Colonic mucosa (tissue), 4 donors: ENCODE results near the gene DLGAP4. TPM values are rescaled to one million over a fixed set of nuclear protein-coding genes. Genes with fewer than 3 reads are reported as not detected.

ENCODE experiments used
- DNase-seq: peaks from one replicate; pipeline ENCODE4 v3.0.0-alpha.2; 2020
- H3K27ac ChIP-seq: fragments of 200-600 bp; one replicate; pipeline ENCODE4 v1.8.0; 2021
- H3K27me3 ChIP-seq: fragments of 200-600 bp; one replicate; pipeline ENCODE4 v1.8.0; 2021
- H3K36me3 ChIP-seq: fragments of 200-600 bp; one replicate; pipeline ENCODE4 v1.8.0; 2021
- H3K4me1 ChIP-seq: fragments of 200-600 bp; one replicate; pipeline ENCODE4 v1.8.0; 2021; ENCODE audit warnings: mild to moderate bottlenecking
- H3K4me3 ChIP-seq: fragments of 200-600 bp; one replicate; pipeline ENCODE4 v1.8.0; 2021
- H3K9ac ChIP-seq, 2 donors: one replicate each; pipeline ENCODE4 v1.7.0; 2013; ENCODE audit warnings: control low read depth in 2 of 2, low read depth in 2 of 2, low read length in 2 of 2
- H3K9me3 ChIP-seq: fragments of 200-600 bp; one replicate; pipeline ENCODE4 v1.8.0; 2021
- intact Hi-C: fragments of 100-400 bp; cut with DNase I; formaldehyde crosslinking; loops from one replicate; pipeline ENCODE4 v1.14.1; 2022
- total RNA-seq, 2 donors: library from RNA; stranded (reverse); fragmentation: NEBNext Ultra II Directional in 1 of 2; extraction: Animal tissue kit (Norgen Biotek cat#: 25700) in 1 of 2; gene quantifications; one replicate each; pipeline ENCODE4 v1.2.1, GENCODE V29; 2021
- TF ChIP-seq, protein P1 (sequence below): fragments of 200-600 bp; IDR thresholded peaks from one replicate; pipeline ENCODE4 v1.8.0; 2022; ENCODE audit warnings: antibody characterized with exemption, mild to moderate bottlenecking
- donor health status: healthy.
- donor health status: DM: no; HTN: no; CAD: no.
- donor health status: DM: no; HTN: no; CAD: no.

Gene DLGAP4
- total RNA-seq, 2 donors from 2014 or later: 43.1 to 48.6 TPM

DNA sequence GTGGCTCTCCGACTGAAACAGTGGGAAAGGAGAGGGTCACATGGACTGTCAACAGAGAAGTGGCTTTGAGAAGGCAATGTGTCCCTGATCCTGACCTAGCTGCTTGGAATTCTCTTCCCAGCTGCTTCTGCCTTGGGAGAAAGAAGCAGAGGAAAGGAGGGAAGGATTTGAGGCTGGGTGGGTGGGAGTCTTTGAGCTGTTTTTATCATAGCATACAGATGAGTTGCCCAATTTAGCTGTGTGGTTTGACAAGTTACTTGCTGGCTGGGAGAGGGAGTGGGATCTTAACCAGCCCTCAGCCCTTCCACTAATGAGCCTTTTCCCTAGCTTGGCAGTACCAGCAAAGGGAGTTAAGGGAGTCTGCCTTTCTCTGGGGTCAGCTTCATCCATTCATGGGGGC lies 184.1 kb downstream of the DLGAP4 start:
- peaks cover 6% of the 10 kb centered on the region for H3K4me1 ChIP-seq
- no peaks in the 10 kb centered on the region for H3K27me3 ChIP-seq
- H3K4me3 ChIP-seq: no peak overlapping the region
- no peaks in the 10 kb centered on the region for H3K9me3 ChIP-seq
- H3K36me3 ChIP-seq: no peaks in the 10 kb centered on the region
- no peak for DNase-seq
- intact Hi-C loops: no loop called here
- H3K27ac ChIP-seq: no peak overlapping the region
- TF ChIP-seq, protein P1, sequence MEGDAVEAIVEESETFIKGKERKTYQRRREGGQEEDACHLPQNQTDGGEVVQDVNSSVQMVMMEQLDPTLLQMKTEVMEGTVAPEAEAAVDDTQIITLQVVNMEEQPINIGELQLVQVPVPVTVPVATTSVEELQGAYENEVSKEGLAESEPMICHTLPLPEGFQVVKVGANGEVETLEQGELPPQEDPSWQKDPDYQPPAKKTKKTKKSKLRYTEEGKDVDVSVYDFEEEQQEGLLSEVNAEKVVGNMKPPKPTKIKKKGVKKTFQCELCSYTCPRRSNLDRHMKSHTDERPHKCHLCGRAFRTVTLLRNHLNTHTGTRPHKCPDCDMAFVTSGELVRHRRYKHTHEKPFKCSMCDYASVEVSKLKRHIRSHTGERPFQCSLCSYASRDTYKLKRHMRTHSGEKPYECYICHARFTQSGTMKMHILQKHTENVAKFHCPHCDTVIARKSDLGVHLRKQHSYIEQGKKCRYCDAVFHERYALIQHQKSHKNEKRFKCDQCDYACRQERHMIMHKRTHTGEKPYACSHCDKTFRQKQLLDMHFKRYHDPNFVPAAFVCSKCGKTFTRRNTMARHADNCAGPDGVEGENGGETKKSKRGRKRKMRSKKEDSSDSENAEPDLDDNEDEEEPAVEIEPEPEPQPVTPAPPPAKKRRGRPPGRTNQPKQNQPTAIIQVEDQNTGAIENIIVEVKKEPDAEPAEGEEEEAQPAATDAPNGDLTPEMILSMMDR: no peak
- no peak overlapping the region for H3K9ac ChIP-seq

DNA sequence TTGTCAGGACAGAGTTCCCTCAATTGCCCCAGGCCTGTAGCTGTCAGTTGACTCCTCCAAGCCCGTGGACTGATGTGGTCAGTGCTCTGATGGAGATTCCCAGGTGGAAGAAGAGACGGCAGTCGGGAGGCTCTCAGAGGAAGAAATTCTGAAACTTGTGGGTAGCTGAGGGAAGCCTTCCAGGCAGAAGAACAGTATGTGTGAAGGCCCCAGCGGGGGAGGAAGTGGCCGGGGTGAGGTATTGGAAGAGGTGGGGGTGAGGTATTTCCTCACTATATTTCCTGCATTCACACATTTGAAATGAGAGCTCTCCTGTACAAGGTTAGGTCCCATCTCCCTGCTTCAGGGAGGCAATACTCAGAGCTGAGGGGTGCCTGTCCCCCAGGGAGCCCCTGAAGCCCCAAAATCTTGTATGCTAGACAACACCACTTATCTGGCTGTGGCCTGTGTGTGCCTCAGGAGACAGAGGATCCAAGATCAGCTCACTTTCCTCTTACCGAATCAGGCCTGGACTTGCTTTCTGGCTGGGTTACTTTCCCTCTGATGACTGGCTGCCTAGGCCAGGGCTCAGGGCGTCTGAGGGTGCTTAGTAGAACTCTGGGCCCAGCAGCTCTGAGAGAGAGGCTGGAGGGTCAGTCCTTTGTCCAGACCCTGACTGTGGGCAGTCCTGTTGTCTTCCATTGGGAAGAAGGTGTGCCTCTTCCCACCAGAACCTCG lies 185.9 kb downstream of the DLGAP4 start:
- DNase-seq: no peak
- Histone ChIP-seq H3K27ac (peak overlapping the region; percentile 55), H3K9me3 (no peaks in the 10 kb centered on the region), H3K27me3 (no peaks in the 10 kb centered on the region), H3K4me1 (peaks cover 6% of the 10 kb centered on the region), H3K36me3 (peaks cover under 1% of the 10 kb centered on the region), H3K9ac (peak overlapping the region in 1 of 2 donors; percentile 23), H3K4me3 (no peak overlapping the region)
- TF ChIP-seq, protein P1: no peak
- intact Hi-C loops: no loop called here

DNA sequence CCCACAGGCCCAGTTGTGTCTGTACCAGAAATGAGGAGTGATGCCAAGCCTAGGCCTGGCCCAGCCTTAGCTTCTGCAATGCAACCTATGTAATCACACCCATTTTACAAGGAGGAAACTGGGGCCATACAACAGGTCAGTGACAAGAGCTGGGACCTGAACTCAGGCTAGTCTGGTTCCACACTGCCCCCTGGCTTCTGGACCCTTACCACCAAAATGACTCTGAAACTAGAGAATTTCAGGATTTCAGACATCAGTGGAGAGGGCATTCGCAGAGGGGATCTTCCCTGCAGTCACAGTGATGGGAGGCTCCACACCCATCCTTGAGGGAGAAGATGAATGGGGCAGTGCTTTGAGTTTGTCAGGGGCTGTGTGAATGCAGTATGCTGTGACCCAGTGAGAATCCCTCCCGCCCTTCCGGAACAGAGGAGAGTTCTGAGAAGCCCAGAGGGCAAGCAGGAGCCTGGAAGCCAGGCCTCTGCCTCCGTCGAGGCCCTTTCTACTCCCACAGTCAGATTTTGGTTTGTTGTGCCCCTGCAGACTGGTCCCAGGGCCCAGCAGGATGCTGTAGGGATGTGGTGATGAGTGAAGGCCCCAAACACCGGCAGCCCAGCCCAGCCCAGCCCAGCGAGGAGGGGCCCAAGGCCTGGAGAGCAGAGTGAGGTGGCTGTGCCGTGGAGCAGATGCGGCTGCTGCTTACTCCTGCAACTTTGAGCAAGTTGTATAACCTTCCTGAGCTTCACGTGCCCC lies 187.1 kb downstream of the DLGAP4 start:
- peak overlapping the region in 1 of 2 donors; percentile 4 for H3K9ac ChIP-seq
- peak; percentile 51 for DNase-seq
- peaks cover 6% of the 10 kb centered on the region for H3K4me1 ChIP-seq
- intact Hi-C loops: no loop called here
- H3K27me3 ChIP-seq: no peaks in the 10 kb centered on the region
- H3K27ac ChIP-seq: no peak overlapping the region
- TF ChIP-seq, protein P1: no peak
- H3K36me3 ChIP-seq: peaks cover 6% of the 10 kb centered on the region
- no peaks in the 10 kb centered on the region for H3K9me3 ChIP-seq
- H3K4me3 ChIP-seq: no peak overlapping the region

DNA sequence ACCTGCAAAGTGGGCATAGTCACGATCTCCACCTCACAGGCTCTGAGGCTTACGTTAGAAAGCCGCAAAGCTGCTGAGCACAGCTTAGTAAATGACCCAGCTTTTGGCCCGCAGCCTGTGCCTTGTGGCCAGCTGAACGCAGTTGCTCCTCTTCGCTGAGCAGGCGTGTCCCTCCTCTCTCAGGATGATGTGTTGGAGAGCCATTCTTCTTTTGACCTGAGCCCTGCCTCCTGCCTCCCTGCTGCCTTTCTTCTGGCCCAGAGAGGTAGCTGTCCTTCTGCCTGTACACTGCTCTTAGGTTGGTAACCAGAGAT lies 187.6 kb downstream of the DLGAP4 start:
- H3K27ac ChIP-seq: no peak overlapping the region
- H3K9me3 ChIP-seq: no peaks in the 10 kb centered on the region
- peaks cover 6% of the 10 kb centered on the region for H3K4me1 ChIP-seq
- TF ChIP-seq, protein P1: no peak
- no peak overlapping the region for H3K4me3 ChIP-seq
- peaks cover 6% of the 10 kb centered on the region for H3K36me3 ChIP-seq
- no peaks in the 10 kb centered on the region for H3K27me3 ChIP-seq
- peak; percentile 38 for DNase-seq
- no peak overlapping the region for H3K9ac ChIP-seq
- intact Hi-C loops: no loop called here

DNA sequence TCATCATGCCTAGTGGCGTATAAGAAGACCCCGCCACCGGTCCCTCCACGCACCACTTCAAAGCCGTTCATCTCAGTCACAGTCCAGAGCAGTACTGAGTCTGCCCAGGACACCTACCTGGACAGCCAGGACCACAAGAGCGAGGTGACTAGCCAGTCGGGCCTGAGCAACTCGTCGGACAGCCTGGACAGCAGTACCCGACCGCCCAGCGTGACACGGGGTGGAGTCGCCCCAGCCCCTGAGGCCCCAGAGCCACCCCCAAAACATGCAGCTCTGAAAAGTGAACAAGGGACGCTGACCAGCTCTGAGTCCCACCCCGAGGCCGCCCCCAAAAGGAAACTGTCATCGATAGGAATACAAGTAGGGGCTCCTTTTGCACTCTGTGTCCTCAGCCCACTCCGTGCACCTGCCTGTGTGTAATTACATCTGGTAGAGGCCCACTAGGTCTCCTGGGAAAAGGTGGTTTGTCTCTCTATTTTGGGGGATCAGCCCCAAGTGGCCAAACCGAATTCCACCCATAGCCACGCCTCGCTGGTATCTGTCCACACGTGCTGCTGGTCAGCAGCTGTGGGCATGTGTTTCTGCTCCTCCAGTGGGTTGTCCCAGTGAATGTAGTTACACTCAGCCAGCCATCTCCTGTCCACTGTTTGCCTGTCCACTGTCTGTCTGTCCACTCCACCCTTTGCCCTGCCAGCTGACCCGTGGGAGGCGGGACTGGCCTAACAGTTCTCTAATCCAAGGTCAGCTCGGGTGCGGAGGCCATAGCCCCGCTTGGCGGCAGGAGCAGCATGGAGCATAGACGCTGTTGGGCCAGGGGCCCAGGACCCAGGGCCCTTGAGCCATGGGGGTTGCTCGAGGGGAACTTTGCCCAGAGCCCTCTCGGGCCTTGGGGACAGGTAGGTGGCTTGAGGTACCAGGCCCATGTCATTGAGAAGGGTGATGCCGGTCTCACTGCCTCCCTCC lies 190.8 kb downstream of the DLGAP4 start:
- Histone ChIP-seq H3K27ac (no peak overlapping the region), H3K9ac (no peak overlapping the region), H3K9me3 (no peaks in the 10 kb centered on the region), H3K36me3 (peaks cover 6% of the 10 kb centered on the region), H3K4me3 (no peak overlapping the region), H3K27me3 (no peaks in the 10 kb centered on the region), H3K4me1 (peaks cover 6% of the 10 kb centered on the region)
- DNase-seq: no peak
- intact Hi-C loops: no loop called here
- TF ChIP-seq, protein P1: no peak
